Cardiac muscle cell (in vitro differentiated cells and primary cell): ENCODE data around the gene POU4F1. TPM values are rescaled to one million over a fixed set of nuclear protein-coding genes. Genes with fewer than 3 reads are reported as not detected.

Experiments used
- DNase-seq, 2 donors: peaks; one replicate each; pipeline versions ENCODE4 v3.0.0 to v3.0.0-alpha.2; 2010 to 2017; ENCODE audit warnings: low read depth in 1 of 2, low spot score in 1 of 2
- H3K27ac ChIP-seq: fragments of 200-600 bp; sonication (generic); 2 replicates; pipeline ENCODE4 v1.5.1; 2016
- H3K27me3 ChIP-seq: fragments of 200-600 bp; sonication (generic); 2 replicates; pipeline ENCODE4 v1.6.0; 2016; ENCODE audit warnings: control low read depth
- H3K36me3 ChIP-seq: fragments of 200-600 bp; sonication (generic); 2 replicates; pipeline ENCODE4 v1.5.1; 2016; ENCODE audit warnings: control low read depth
- H3K4me1 ChIP-seq: fragments of 200-600 bp; sonication (generic); 2 replicates; pipeline ENCODE4 v1.8.1; 2017; ENCODE audit warnings: low read depth, mild to moderate bottlenecking, mixed run types
- H3K4me3 ChIP-seq: fragments of 200-600 bp; sonication (generic); 2 replicates; pipeline ENCODE4 v1.5.1; 2016; ENCODE audit warnings: mild to moderate bottlenecking
- H3K9me3 ChIP-seq: fragments of 200-600 bp; sonication (generic); 2 replicates; pipeline ENCODE4 v1.5.1; 2017; ENCODE audit warnings: low read depth, mild to moderate bottlenecking, control low read depth
- polyA plus RNA-seq: library from polyadenylated mRNA; unstranded; fragments of >200 nt; fragmentation: Nextera tagmentation; extraction: Ambion mirVana; gene quantifications from 2 replicates; pipeline ENCODE4 v1.2.1, GENCODE V29; 2016
- total RNA-seq: library from RNA; depleted of rRNA; stranded (reverse); fragments of >200 nt; gene quantifications from 2 replicates; pipeline ENCODE4 v1.2.3, GENCODE V29; 2016
- TF ChIP-seq, protein P1 (sequence below): IDR thresholded peaks from 2 replicates; pipeline ENCODE4 v1.5.1; 2012; ENCODE audit warnings: low read depth, mild to moderate bottlenecking, low read length

The POU4F1 gene
- total and polyA plus RNA-seq, 2 experiments from 2014 or later, result 0.11 TPM; not detected in 1

DNA sequence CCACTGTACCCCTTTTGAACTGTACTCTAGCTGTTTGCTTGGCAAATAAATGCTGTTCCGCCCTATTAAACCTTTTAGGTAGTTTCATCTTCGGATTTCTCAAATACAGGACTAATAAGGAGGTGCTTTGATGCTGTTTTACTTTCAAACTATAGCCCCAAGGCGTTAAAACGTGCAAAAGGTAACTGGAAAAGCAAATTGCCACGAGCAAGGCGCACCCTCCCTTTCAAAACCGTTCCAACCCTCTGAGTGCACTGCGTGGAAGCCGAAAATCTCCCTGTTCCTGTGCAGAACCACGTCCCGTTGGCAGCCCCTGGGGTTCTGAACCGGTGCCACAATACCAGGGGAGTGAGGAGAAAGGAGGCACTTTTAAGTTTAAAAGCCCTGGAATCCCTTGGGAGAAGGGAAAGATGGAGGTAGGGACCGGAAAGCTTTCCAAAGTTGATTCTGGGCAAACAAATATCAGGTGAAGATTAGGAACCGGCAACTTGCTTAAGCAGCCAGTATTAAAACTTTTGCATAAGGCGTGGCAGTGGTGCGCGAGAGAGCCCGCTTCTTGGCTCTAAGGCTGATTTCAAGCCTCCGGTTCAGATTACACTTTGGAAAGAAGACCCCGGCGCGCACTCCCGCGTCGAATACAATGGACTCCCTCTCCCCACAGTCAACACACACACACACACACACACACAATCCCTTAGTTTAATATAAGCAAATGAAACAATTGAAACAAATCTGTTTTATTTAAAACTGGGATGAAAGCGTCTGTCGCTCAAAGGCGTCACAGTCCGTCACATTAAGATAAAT is 9.5 kb downstream of the POU4F1 start:
- DNase-seq, result no peak
- no peak overlapping the region for H3K4me3 ChIP-seq
- peaks cover 8% of the 10 kb centered on the region for H3K4me1 ChIP-seq
- no peak overlapping the region for H3K27ac ChIP-seq
- no peaks in the 10 kb centered on the region for H3K9me3 ChIP-seq
- H3K27me3 ChIP-seq, result peaks cover 100% of the 10 kb centered on the region
- TF ChIP-seq, protein P1, sequence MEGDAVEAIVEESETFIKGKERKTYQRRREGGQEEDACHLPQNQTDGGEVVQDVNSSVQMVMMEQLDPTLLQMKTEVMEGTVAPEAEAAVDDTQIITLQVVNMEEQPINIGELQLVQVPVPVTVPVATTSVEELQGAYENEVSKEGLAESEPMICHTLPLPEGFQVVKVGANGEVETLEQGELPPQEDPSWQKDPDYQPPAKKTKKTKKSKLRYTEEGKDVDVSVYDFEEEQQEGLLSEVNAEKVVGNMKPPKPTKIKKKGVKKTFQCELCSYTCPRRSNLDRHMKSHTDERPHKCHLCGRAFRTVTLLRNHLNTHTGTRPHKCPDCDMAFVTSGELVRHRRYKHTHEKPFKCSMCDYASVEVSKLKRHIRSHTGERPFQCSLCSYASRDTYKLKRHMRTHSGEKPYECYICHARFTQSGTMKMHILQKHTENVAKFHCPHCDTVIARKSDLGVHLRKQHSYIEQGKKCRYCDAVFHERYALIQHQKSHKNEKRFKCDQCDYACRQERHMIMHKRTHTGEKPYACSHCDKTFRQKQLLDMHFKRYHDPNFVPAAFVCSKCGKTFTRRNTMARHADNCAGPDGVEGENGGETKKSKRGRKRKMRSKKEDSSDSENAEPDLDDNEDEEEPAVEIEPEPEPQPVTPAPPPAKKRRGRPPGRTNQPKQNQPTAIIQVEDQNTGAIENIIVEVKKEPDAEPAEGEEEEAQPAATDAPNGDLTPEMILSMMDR, result no peak
- H3K36me3 ChIP-seq, result no peaks in the 10 kb centered on the region

DNA sequence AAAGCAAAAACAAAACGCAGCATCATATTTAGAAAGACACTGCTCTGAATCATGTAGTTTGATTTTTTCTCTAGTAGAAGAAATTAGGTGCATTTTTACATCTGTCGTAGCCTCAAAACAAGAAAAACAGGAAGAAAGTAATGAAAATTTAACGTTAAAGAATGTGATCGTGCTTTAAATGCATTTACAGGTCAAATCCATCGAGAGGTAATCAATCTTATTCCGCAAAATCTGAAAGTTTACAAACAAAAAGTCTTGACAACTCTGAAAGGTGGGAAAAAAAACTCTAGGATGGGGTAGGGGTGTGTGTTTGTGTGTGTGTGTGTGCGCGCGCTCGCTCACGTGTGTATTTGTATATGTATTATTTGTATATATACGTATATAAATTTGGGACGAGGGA is 10.2 kb downstream of the POU4F1 start:
- Histone ChIP-seq H3K4me3 (no peak overlapping the region), H3K4me1 (peaks cover 8% of the 10 kb centered on the region), H3K27ac (no peak overlapping the region), H3K9me3 (no peaks in the 10 kb centered on the region), H3K36me3 (no peaks in the 10 kb centered on the region), H3K27me3 (peaks cover 100% of the 10 kb centered on the region)
- TF ChIP-seq, protein P1, result no peak
- DNase-seq, result no peak

DNA sequence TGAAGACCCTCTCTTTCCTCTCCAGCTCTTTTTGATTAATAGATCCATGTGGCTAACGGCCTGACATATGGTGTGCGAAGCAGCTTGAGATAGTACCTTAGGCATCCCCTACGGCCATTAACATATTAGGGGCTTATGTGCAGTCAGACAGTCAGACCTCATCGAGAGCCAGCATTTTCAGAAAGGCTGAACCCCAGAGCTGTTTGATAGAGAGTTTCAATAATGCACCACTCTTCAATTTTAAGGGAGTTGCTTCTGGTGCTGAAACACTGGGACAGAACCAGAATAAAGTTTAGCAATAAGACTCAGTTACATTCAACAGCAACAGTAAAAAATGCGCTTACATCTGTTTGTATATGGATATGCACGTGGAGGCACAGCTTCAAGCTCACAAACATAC is 10.8 kb downstream of the POU4F1 start:
- H3K4me3 ChIP-seq, result no peak overlapping the region
- H3K9me3 ChIP-seq, result no peaks in the 10 kb centered on the region
- no peaks in the 10 kb centered on the region for H3K36me3 ChIP-seq
- H3K27ac ChIP-seq, result no peak overlapping the region
- H3K27me3 ChIP-seq, result peaks cover 100% of the 10 kb centered on the region
- DNase-seq, result no peak
- TF ChIP-seq, protein P1, result no peak
- H3K4me1 ChIP-seq, result peaks cover 8% of the 10 kb centered on the region

DNA sequence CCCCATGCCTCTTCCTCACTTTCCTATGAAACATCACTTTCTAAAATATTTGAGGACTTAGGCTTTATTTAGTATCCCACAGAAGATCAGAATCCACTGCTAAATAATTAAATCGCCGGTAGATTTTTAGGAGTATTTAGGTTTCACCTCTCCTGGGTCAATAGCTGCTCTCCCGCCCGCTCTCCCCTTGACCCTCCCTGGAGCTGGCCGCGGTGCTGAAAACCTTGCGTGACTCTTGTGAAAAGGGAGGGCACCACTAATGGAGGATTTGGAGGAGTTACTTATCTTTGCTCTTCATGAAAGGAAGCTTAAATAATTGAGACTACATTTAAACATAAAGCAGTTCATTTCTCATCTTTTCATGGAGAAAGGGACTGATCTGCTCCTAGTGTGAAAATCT is 14.1 kb downstream of the POU4F1 start:
- Histone ChIP-seq H3K27me3 (peaks cover 100% of the 10 kb centered on the region), H3K4me1 (no peaks in the 10 kb centered on the region), H3K4me3 (no peak overlapping the region), H3K9me3 (no peaks in the 10 kb centered on the region), H3K27ac (no peak overlapping the region), H3K36me3 (no peaks in the 10 kb centered on the region)
- TF ChIP-seq, protein P1, result no peak
- peak; percentile 44 to 87 for DNase-seq

DNA sequence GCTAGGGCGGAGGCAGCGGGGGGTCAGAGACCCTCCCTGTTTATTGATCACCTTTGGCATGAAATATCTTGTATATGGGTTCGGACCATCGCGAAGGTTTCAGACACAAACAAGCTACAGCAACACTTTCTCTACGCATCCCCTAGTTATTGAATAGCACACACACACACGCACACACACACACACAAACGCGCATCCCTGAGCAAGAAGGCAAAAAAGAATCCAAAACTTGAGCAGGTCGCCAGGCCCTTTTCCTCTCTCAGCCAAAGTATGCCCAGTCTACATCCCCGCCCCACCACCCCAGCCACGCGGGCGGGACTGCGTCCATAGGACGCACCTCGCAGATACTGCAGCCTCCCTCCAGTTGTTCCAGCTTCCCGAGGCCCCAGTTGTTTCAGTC is 16.0 kb downstream of the POU4F1 start:
- H3K27me3 ChIP-seq, result peaks cover 98% of the 10 kb centered on the region
- H3K4me3 ChIP-seq, result no peak overlapping the region
- no peaks in the 10 kb centered on the region for H3K9me3 ChIP-seq
- no peaks in the 10 kb centered on the region for H3K36me3 ChIP-seq
- no peak for DNase-seq
- TF ChIP-seq, protein P1, result no peak
- no peaks in the 10 kb centered on the region for H3K4me1 ChIP-seq
- H3K27ac ChIP-seq, result no peak overlapping the region
